HFFc6 (cell line): ENCODE data around the gene MIPEP. TPM values are rescaled to one million over a fixed set of nuclear protein-coding genes. Genes with fewer than 3 reads are reported as not detected.

Experiments used
- DNase-seq: peaks from one replicate; pipeline ENCODE4 v3.0.0-alpha.2; 2018
- H3K27ac Mint-ChIP-seq: 2 replicates; pipeline ENCODE4 v1.8.0; 2020; ENCODE audit warnings: mild to moderate bottlenecking, mixed read lengths
- H3K27me3 Mint-ChIP-seq: 2 replicates; pipeline ENCODE4 v1.8.0; 2021; ENCODE audit warnings: mild to moderate bottlenecking, moderate library complexity, mixed read lengths; ENCODE audit not compliant: insufficient read depth
- H3K36me3 Mint-ChIP-seq: 2 replicates; pipeline ENCODE4 v1.8.0; 2021; ENCODE audit warnings: low read depth, mixed read lengths
- H3K4me1 Mint-ChIP-seq: 2 replicates; pipeline ENCODE4 v1.8.0; 2020; ENCODE audit warnings: low read depth, mixed read lengths
- H3K4me3 Mint-ChIP-seq: 2 replicates; pipeline ENCODE4 v1.8.0; 2020; ENCODE audit warnings: mild to moderate bottlenecking, moderate library complexity, mixed read lengths
- H3K9me3 Mint-ChIP-seq: 2 replicates; pipeline ENCODE4 v1.8.0; 2020; ENCODE audit warnings: mild to moderate bottlenecking, mixed read lengths
- CTCF ChIP-seq: fragments of 200-600 bp; sonication (generic); IDR thresholded peaks from 2 replicates; pipeline ENCODE4 v1.5.0; 2021; ENCODE audit warnings: antibody characterized with exemption, mild to moderate bottlenecking
- total RNA-seq, 6 experiments: library from RNA; stranded (reverse); fragmentation: NEBNext Ultra II Directional; extraction: Animal tissue kit (Norgen Biotek cat#: 25700); gene quantifications; 2 replicates in 1 of 6; 3 replicates in 5 of 6; pipeline ENCODE4 v1.2.3, GENCODE V29; 2021

The MIPEP gene
- total RNA-seq, 6 experiments from 2014 or later: 11.3 to 15.6 (median 13.1) TPM

DNA sequence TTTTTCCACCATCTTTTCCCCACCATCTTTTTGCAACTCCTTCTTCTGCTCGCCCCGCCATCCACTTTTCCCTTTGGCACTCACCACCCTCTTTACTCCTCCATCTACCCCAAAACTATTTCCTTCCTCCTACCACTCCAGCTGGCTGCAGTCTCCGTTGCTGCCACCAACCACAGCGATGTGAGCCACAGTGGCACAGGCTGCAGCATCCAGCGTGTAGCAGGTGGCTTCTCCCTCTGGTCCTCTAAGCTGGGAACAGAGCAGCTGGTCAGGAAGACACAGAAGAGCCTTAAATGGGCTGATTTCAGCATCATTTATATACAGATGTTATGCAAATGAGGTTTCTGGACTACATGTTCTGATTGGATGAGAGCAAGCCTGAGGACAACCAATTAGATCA is 174.5 kb downstream of the MIPEP start:
- H3K27ac Mint-ChIP-seq: no peak overlapping the region
- no peak overlapping the region for H3K4me3 Mint-ChIP-seq
- peaks cover 8% of the 10 kb centered on the region for H3K36me3 Mint-ChIP-seq
- no peak for DNase-seq
- H3K9me3 Mint-ChIP-seq: peaks cover 18% of the 10 kb centered on the region
- peaks cover 2% of the 10 kb centered on the region; the same call in 1 of the 2 replicates for H3K27me3 Mint-ChIP-seq
- peaks cover 10% of the 10 kb centered on the region for H3K4me1 Mint-ChIP-seq
- no peak for TF ChIP-seq CTCF

- H3K36me3 Mint-ChIP-seq: peaks cover 8% of the 10 kb centered on the region
- no peak overlapping the region for H3K27ac Mint-ChIP-seq
- peaks cover under 1% of the 10 kb centered on the region; the same call in 1 of the 2 replicates for H3K4me1 Mint-ChIP-seq
- no peak overlapping the region for H3K4me3 Mint-ChIP-seq
- DNase-seq: no peak
- H3K9me3 Mint-ChIP-seq: peaks cover 18% of the 10 kb centered on the region
- TF ChIP-seq CTCF: no peak
- peaks cover 2% of the 10 kb centered on the region; the same call in 1 of the 2 replicates for H3K27me3 Mint-ChIP-seq
These were observed 177.8 kb downstream of the MIPEP start for GRCh38 chr13:23711355-23711754.

DNA sequence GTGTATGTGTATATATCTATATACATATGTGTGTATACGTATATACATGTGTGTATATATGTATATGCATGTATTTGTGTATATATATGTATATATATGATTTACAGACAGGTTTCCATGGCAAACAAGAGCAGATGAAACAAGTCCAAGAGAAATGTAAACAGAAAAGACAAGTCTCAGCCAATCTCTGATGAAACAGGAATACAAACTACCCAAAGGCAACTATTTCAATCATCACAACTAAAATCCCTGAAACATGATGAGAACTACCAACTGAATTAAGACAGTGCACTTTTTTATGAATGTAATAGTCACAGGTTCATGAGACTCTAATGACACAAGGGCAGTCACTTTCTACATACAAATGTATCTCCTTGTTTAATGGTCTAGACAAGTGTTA is 178.8 kb downstream of the MIPEP start:
- DNase-seq: no peak
- Mint-ChIP-seq H3K4me3 (no peak overlapping the region), H3K4me1 (peaks cover 10% of the 10 kb centered on the region; the same call in 1 of the 2 replicates), H3K27ac (no peak overlapping the region), H3K27me3 (peaks cover 2% of the 10 kb centered on the region; the same call in 1 of the 2 replicates), H3K36me3 (peaks cover 8% of the 10 kb centered on the region), H3K9me3 (peaks cover 18% of the 10 kb centered on the region)
- no peak for TF ChIP-seq CTCF

DNA sequence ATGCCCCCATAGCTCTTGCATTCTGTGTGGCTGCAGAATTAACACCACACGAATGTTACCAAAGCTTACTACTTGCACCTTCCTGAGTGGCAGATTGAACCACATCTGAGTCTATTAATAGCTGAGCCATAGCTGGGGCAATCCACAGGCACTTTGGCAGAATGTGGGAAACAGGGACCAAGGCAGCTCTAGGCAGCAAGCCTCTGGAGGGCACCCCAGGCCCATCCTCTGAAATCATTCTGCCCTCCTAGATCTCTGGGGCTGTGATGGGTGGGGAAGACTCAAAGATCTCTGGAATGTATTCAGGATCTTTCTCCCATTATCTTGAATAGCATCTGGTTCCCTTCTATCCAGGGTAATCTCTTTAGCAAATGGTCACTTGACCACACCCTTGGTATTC is 179.7 kb downstream of the MIPEP start:
- no peak overlapping the region for H3K4me3 Mint-ChIP-seq
- H3K27ac Mint-ChIP-seq: no peak overlapping the region
- peak; percentile 52; the same call in 1 of the 2 replicates for TF ChIP-seq CTCF
- H3K4me1 Mint-ChIP-seq: peaks cover 12% of the 10 kb centered on the region; the same call in 1 of the 2 replicates
- peaks cover 2% of the 10 kb centered on the region; the same call in 1 of the 2 replicates for H3K27me3 Mint-ChIP-seq
- H3K36me3 Mint-ChIP-seq: peaks cover 8% of the 10 kb centered on the region
- DNase-seq: peak; percentile 40
- H3K9me3 Mint-ChIP-seq: peaks cover 18% of the 10 kb centered on the region

- Mint-ChIP-seq H3K4me1 (peaks cover 21% of the 10 kb centered on the region), H3K9me3 (peaks cover 2% of the 10 kb centered on the region; the same call in 1 of the 2 replicates), H3K36me3 (no peaks in the 10 kb centered on the region), H3K27ac (no peak overlapping the region), H3K27me3 (no peaks in the 10 kb centered on the region), H3K4me3 (no peak overlapping the region)
- peak; percentile 74 for TF ChIP-seq CTCF
- peak; percentile 46 for DNase-seq
These were observed 181.5 kb downstream of the MIPEP start for GRCh38 chr13:23707674-23708073.
